ENCODE results near the gene FLCN.

- no peak for TF ChIP-seq CTCF (IDR thresholded peaks at IDR 0.05)
- TF ChIP-seq POLR2A (IDR thresholded peaks at IDR 0.05) = no peak
Observed at GRCh38 chr17:17186551-17187505, 50.1 kb downstream of the FLCN start.

All from testis (tissue), 2 donors.